ENCODE data around the gene TOR1B. TPM values are rescaled to one million over a fixed set of nuclear protein-coding genes. Genes with fewer than 3 reads are reported as not detected.
"Not testable (repeated sequence)": the region's sequence is repeated elsewhere in the genome, so short reads cannot be mapped to it uniquely, and the experiment has no call there.

TOR1B gene
- total RNA-seq, 1 donor, result 12.3 TPM

DNA sequence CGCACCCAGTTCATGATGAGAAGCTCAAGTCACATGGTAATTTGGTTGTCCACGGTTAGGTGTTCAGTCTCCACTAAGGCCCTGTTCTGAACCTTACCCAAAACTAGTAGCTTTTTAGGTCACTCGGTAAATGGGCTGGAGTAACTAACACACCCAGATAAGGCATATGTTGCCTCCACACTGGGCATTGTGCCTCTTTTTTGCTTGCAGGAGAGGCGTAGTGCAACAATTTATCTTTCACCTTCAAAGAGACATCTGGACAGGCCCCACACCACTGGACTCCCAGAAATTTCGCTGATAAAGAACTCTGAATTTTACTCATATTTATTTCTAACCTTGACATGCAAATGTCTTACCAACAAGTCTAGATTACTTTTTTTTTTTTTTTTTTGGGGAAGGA is 33.3 kb upstream of the TOR1B start:
- peaks cover 19% of the 10 kb centered on the region for H3K4me1 ChIP-seq (ENCODE audit: insufficient read depth, low read length)
- no peak overlapping the region for H3K4me3 ChIP-seq (ENCODE audit: low read length)
- H3K9me3 ChIP-seq (ENCODE audit: low read depth, low read length), result no peaks in the 10 kb centered on the region
- no peaks in the 10 kb centered on the region for H3K27me3 ChIP-seq (ENCODE audit: insufficient read depth, low read length)

DNA sequence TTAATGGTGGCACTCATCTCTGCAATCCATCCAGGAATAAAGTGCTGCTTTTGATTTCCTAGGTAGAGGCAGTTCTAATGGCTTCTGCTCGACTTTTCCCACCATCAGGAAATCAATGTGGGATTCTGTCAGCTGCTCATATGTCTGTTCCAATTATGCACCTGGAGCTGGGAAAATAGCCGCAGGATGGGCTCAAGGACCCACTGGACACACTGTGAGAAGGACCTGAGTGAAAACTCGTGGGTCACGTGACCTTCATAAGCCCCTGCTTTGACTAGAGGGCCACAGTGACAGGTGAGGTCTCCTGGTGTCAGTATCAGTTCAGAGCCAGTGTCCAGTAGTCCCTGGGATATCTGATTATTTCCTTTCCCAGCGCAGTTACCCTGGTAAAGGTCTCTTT is 32.2 kb upstream of the TOR1B start:
- no peaks in the 10 kb centered on the region for H3K27me3 ChIP-seq (ENCODE audit: insufficient read depth, low read length)
- H3K9me3 ChIP-seq (ENCODE audit: low read depth, low read length), result no peaks in the 10 kb centered on the region
- no peak overlapping the region for H3K4me3 ChIP-seq (ENCODE audit: low read length)
- H3K4me1 ChIP-seq (ENCODE audit: insufficient read depth, low read length), result peaks cover 29% of the 10 kb centered on the region

DNA sequence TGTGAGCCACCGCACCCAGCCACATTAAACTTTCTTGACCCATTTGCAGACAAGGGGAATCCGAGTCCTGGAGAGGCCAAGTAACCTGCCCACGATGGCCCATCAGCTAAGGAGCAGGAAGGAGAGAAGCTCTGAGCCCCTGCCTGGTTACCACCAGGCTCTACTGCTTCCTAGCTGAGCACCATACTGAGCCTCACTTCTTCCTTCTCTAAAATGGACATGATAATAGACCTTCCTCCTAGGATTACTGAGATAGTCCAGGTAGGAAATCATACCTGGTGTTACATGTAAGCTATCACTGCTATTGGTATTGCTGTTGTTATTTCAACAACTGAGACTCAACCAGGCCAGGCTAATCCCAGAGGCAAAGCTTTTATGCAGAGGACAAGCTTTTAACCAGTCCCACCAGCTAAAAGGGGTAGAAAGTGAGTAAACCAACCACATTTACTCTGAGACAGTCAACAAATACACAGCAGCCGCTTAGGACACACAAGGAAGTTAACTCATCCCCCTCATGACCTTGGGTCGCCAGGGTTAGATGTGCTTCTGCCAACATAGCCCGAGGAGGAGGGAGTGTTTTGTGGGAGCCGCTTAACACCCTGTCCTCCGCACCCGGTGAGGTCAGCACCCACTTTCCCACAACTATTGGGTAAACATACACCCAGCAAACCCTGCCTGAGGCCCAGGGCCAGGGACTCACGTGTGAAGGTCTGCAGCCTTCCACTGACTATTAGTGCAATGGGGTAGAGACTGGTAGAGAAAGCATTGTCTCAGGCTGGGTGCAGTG is 29.5 kb upstream of the TOR1B start:
- H3K4me1 ChIP-seq (ENCODE audit: insufficient read depth, low read length), result peaks cover 51% of the 10 kb centered on the region
- no peak overlapping the region for H3K4me3 ChIP-seq (ENCODE audit: low read length)
- H3K9me3 ChIP-seq (ENCODE audit: low read depth, low read length), result no peaks in the 10 kb centered on the region
- H3K27me3 ChIP-seq (ENCODE audit: insufficient read depth, low read length), result no peaks in the 10 kb centered on the region

DNA sequence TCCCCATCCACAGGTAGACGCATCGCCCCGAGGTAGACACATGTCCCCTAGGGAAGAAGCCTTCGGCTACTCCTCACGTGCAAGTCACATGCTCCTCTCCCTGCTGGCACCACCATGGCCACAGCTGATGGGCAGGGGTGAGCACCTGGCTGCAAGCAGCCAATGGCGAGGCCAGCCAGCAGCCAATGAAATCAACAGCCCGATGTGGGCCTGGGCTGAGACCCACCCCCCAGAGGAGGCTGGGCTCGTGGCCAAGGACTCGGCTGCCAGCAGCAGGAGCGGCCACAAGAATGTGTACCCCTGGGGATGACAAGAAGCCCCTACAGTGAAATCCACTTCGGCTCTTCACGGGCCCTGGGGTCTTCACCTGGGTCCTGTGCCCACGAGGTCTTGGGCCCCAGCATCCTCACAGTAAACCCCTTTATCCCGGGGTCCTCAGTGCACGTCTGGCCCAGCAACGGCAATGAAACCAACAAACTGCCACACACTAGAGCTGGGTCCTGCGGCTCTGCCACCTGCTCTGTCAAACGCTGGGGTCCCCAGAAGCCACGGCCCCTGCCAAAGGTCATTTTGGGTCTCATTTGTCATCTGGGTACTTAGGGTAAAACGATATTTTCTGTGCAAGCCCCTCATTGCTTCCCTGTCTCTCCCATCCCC is 28.1 kb upstream of the TOR1B start:
- Histone ChIP-seq H3K4me1 (ENCODE audit: insufficient read depth, low read length) (peaks cover 60% of the 10 kb centered on the region), H3K27me3 (ENCODE audit: insufficient read depth, low read length) (no peaks in the 10 kb centered on the region), H3K9me3 (ENCODE audit: low read depth, low read length) (no peaks in the 10 kb centered on the region), H3K4me3 (ENCODE audit: low read length) (no peak overlapping the region)

DNA sequence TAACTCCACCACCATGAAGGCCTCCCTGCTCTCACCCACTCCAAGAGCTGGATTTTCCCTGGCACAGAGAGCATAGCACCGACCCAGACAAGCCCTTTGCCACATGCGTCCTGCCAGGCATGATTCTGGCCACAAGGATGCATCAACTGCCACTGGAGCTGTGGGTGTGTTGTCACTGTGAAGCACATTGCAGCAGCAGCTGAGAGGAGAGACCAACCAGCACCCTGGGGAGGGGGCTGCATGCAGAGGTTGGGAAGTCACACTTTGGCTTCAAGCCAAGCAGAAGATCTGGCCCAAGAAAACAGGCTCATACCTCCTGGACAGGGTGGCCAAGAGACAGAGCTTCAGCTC is 27.6 kb upstream of the TOR1B start:
- Histone ChIP-seq H3K9me3 (ENCODE audit: low read depth, low read length) (no peaks in the 10 kb centered on the region), H3K4me3 (ENCODE audit: low read length) (no peak overlapping the region), H3K4me1 (ENCODE audit: insufficient read depth, low read length) (peaks cover 65% of the 10 kb centered on the region), H3K27me3 (ENCODE audit: insufficient read depth, low read length) (no peaks in the 10 kb centered on the region)

DNA sequence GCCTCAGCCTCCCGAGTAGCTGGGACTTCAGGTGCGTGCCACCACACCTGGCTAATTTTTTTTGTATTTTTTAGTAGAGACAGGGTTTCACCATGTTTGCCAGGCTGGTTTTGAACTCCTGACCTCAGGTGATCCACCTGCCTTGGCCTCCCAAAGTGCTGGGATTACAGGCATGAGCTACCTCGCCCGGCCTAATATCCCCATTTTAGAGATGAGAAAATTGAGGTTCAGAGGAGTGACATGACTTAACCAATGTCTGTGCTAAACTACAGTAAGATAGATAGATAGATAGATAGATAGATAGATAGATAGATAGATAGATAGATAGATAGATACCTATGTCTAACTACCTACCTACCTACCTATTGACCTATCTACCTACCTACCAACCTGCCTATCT is 26.9 kb upstream of the TOR1B start:
- H3K4me1 ChIP-seq (ENCODE audit: insufficient read depth, low read length), result peaks cover 66% of the 10 kb centered on the region

DNA sequence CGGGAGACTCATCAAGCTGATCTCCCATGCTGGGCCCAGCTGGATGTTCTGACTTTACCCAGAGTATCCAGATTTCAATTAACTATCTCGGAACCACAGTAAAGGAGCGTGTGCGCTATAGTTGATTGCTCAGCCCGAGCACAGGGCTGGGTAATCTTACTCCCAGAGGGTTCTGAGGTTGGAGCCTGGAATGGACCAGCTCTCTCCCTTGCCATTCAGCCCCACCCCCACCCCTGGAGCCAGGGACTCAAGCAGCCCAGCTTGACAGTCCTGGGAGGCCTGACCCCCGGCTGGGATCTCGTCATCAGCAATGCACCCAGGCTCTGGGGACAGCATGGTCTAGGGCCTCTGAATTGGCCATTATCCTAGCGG is 26.4 kb upstream of the TOR1B start:
- no peaks in the 10 kb centered on the region for H3K9me3 ChIP-seq (ENCODE audit: low read depth, low read length)
- no peak overlapping the region for H3K4me3 ChIP-seq (ENCODE audit: low read length)
- H3K27me3 ChIP-seq (ENCODE audit: insufficient read depth, low read length), result no peaks in the 10 kb centered on the region
- H3K4me1 ChIP-seq (ENCODE audit: insufficient read depth, low read length), result peaks cover 66% of the 10 kb centered on the region

More for the DNA sequence above, 26.9 kb upstream of the TOR1B start:
- not testable (repeated sequence) for H3K27me3 ChIP-seq (ENCODE audit: insufficient read depth, low read length); H3K4me3 ChIP-seq (ENCODE audit: low read length); H3K9me3 ChIP-seq (ENCODE audit: low read depth, low read length)

DNA sequence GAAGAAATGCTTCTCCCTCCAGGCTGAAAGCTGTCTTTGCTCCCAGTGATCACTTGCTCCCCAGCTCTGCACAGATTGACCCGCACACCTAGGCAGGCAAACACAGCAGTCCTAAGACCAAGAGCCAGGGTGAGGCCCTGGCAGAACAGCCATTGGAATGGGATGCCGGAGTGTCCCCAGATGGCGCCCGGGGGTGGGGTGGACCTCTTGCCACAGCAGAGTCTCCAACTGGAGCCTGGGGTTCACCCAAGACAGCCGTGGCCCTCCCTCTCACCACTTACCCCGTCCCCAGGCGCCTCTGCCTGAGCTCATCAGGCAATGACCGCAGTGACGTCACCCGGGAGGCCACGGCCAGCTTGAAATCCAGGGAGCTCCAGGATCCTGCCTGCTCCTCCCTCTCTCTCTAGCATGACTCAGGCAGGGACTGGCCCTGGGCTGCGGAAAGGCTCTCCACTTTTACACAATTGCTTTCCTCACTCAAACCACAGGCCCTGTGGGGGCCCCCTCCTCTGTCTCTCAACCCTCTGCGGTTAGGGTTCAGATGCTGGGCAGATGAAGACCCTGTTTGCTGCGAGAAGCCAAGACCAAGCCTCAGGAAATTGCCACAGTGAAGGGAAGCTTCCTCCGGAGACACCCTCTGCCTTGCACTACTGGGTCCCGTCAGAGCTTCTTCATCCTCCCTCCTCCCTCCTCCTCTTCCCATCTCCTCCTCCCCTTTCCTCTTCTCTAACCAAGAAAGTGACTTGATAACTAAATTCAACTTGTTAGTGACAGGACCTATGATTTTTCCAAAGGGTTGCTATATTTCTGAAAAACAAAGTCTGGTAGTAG is 25.8 kb upstream of the TOR1B start:
- Histone ChIP-seq H3K4me3 (ENCODE audit: low read length) (no peak overlapping the region), H3K4me1 (ENCODE audit: insufficient read depth, low read length) (peaks cover 66% of the 10 kb centered on the region), H3K27me3 (ENCODE audit: insufficient read depth, low read length) (no peaks in the 10 kb centered on the region), H3K9me3 (ENCODE audit: low read depth, low read length) (no peaks in the 10 kb centered on the region)

DNA sequence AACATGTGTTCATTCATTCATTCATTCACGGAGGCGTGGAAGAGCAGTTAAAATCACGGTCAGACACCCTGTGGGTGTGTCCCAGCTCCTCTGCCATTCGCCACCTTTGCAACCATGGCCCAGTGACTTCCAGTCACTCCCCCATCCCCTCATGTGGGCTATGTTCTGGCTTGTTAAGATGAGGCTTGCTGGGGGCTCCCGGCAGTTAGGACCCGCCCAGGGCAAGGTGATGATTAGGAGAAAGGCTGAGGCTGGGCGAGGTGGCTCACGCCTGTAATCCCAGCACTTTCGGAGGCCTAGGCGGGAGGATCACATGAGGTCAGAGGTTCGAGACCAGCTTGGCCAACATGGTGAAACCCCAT is 25.2 kb upstream of the TOR1B start:
- Histone ChIP-seq H3K9me3 (ENCODE audit: low read depth, low read length) (no peaks in the 10 kb centered on the region), H3K4me1 (ENCODE audit: insufficient read depth, low read length) (peaks cover 64% of the 10 kb centered on the region), H3K27me3 (ENCODE audit: insufficient read depth, low read length) (no peaks in the 10 kb centered on the region), H3K4me3 (ENCODE audit: low read length) (no peak overlapping the region)

DNA sequence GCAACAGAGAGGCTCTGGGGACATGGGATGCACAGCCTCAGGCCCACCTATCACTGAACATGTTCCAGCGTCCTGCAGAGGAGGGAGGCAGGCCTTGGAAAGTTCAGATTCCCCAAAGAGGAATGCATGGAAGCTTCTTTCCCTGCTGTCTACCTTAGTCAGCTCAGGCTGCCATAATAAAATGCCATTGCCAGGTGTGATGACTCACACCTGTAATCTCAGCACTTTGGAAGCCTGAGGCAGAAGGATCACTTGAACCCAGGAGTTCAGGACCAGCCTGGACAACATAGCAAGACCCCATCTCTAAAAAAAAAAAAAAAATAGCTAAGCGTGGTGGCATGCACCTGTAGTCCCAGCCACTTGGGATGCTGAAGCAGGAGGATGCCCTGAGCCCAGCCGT is 24.5 kb upstream of the TOR1B start:
- no peaks in the 10 kb centered on the region for H3K9me3 ChIP-seq (ENCODE audit: low read depth, low read length)
- H3K27me3 ChIP-seq (ENCODE audit: insufficient read depth, low read length), result no peaks in the 10 kb centered on the region
- H3K4me1 ChIP-seq (ENCODE audit: insufficient read depth, low read length), result peaks cover 58% of the 10 kb centered on the region
- H3K4me3 ChIP-seq (ENCODE audit: low read length), result no peak overlapping the region

DNA sequence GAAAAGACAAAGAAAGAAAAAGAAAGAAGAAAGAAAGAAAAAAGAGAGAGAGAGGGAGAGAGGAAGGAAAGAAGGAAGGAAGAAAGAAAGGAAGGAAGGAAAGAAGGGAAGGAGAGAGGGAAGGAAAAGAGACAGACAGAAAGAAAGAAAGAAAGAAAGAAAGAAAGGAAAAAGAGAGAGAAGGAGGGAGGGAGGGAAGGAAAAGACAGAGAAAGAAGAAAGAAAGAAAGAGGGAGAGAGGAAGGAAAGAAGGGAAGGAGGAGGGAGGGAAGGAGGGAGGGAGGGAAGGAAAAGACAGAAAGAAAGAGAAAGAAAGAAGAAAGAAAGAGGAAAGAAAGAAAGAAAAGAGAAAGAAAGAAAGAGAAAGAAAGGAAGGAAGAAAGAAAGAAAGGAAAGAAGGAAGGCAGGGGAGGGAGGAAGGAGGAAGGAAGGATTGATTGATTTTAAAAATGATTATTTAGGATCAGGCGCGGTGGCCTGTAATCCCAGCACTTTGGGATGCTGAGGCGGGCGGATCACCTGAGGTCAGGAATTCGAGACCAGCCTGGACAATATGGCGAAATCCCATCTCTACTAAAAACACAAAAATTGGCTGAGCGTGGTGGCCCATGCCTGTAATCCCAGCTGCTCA is 23.3 kb upstream of the TOR1B start:
- no peaks in the 10 kb centered on the region for H3K27me3 ChIP-seq (ENCODE audit: insufficient read depth, low read length)
- H3K4me1 ChIP-seq (ENCODE audit: insufficient read depth, low read length), result peaks cover 51% of the 10 kb centered on the region
- H3K4me3 ChIP-seq (ENCODE audit: low read length), result no peak overlapping the region
- no peaks in the 10 kb centered on the region for H3K9me3 ChIP-seq (ENCODE audit: low read depth, low read length)

DNA sequence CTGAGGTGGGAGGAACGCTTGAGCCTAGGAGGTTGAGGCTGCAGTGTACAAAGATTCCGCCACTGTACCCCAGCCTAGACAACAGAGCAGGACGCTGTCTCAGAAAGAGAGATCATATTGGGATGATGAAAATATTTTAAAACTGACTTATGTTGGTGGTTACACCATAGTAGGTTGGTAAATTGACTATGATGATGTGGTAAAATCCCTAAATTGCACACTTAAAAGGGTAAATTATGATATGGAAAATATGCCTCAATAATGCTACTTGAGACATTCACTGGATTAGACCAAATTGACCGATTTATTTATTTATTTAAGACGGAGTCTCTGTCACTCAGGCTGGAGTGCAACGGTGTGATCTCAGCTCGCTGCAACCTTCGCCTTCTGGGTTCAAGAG is 21.9 kb upstream of the TOR1B start:
- Histone ChIP-seq H3K4me3 (ENCODE audit: low read length) (no peak overlapping the region), H3K27me3 (ENCODE audit: insufficient read depth, low read length) (no peaks in the 10 kb centered on the region), H3K4me1 (ENCODE audit: insufficient read depth, low read length) (peaks cover 41% of the 10 kb centered on the region), H3K9me3 (ENCODE audit: low read depth, low read length) (no peaks in the 10 kb centered on the region)

DNA sequence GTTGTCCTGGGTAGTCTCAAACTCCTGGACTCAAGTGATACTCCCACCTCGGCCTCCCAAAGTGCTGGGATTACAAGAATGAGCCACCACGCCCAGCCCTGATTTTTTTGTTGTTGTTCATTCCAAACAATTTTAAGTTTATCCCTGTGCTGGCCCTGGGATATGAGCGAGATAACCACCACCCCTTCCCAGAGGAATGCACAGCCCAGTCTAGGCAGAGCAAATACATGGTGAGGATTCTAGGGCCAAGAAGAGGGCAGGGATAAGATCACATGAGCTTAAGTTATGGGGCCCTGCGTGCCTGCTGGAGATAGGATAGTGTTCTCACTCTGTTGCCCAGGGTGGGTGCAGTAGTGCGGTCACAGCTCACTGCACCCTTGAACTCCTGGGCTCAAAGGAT is 21.0 kb upstream of the TOR1B start:
- Histone ChIP-seq H3K4me1 (ENCODE audit: insufficient read depth, low read length) (peaks cover 34% of the 10 kb centered on the region), H3K4me3 (ENCODE audit: low read length) (no peak overlapping the region), H3K9me3 (ENCODE audit: low read depth, low read length) (no peaks in the 10 kb centered on the region), H3K27me3 (ENCODE audit: insufficient read depth, low read length) (no peaks in the 10 kb centered on the region)

DNA sequence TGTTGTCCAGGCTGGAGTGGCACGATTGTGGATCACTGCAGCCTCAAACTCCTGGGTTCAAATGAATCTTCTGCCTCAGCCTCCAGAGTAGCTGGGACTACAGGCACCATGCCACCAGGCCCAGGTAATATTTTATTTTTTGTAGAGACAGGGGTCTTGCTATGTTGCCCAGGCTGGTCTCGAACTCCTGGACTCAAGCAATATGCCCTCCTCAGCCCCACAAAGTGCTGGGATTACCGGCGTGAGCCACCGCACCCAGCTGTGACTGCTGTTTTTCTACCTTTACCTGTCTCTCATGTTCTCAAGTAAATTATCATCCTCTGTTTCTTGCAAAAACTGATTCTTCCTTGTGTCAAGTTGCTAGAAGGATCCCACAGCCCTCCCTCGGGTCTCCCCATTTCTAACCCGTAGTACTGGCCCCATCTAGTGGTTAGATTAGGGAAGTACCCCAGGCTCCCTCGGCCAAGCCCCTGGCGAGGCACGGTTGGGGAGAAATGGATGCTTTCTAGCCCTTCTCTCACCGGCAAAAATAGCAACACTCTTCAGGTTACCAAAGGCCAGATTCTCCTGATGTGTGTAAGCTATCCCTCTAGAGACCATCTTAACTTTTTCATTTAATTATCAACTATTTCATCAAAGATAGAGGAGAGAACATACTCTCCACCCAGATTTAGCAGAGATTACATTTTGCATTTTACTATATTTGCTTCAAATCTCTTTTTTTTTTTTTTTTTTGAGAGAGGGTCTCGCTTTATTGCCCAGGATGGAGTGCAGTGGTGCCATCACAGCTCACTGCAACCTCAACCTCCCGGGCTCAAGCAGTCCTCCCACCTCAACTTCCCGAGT is 19.2 kb upstream of the TOR1B start:
- no peak overlapping the region for H3K4me3 ChIP-seq (ENCODE audit: low read length)
- peaks cover 16% of the 10 kb centered on the region for H3K4me1 ChIP-seq (ENCODE audit: insufficient read depth, low read length)
- H3K27me3 ChIP-seq (ENCODE audit: insufficient read depth, low read length), result no peaks in the 10 kb centered on the region
- no peaks in the 10 kb centered on the region for H3K9me3 ChIP-seq (ENCODE audit: low read depth, low read length)
